ENCODE measurements around the gene MITF.

MITF gene

DNA sequence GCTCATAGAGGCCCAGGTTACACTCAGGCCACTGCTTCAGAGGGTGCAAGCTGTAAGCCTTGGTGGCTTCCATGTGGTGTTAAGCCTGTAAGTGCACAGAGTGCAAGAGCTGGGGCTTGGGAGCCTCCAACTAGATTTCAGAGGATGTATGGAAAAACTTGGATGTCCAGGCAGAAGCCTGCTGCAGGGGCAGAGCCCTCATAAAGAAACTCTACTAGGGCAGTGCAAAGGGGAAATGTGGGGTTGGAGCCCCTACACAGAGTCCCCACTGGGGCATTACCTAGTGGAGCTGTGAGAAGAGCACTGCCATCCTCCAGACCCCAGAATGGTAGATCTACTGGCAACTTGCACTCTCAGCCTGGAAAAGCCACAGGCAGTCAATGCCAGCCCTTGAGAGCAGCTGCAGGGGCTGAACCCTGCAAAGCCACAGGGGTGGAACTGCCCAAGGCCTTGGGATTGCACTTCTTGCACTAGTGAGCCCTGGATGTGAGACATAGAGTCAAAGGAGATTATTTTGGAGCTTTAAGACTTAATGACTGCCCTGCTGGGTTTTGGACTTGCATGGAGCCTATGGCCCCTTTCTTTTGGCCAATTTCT is 14.0 kb downstream of the MITF start:
- no peak overlapping the region for H3K4me3 ChIP-seq (ENCODE audit: insufficient read depth, low read depth, low read length)
- H3K4me1 ChIP-seq (ENCODE audit: control insufficient read depth, insufficient read depth, low read length): no peaks in the 10 kb centered on the region
- H3K27ac ChIP-seq (ENCODE audit: insufficient read depth, low read depth, low read length, poor library complexity, severe bottlenecking): no peak overlapping the region
- H3K9me3 ChIP-seq (ENCODE audit: control insufficient read depth, low read length): no peaks in the 10 kb centered on the region
- H3K27me3 ChIP-seq (ENCODE audit: control insufficient read depth, insufficient read depth, low read length, poor library complexity, severe bottlenecking): no peaks in the 10 kb centered on the region
- H3K36me3 ChIP-seq (ENCODE audit: control insufficient read depth, insufficient read depth, low read length): no peaks in the 10 kb centered on the region

- Histone ChIP-seq H3K4me1 (ENCODE audit: control insufficient read depth, insufficient read depth, low read length) (no peaks in the 10 kb centered on the region), H3K36me3 (ENCODE audit: control insufficient read depth, insufficient read depth, low read length) (no peaks in the 10 kb centered on the region), H3K27ac (ENCODE audit: insufficient read depth, low read depth, low read length, poor library complexity, severe bottlenecking) (no peak overlapping the region), H3K9me3 (ENCODE audit: control insufficient read depth, low read length) (no peaks in the 10 kb centered on the region), H3K27me3 (ENCODE audit: control insufficient read depth, insufficient read depth, low read length, poor library complexity, severe bottlenecking) (no peaks in the 10 kb centered on the region), H3K4me3 (ENCODE audit: insufficient read depth, low read depth, low read length) (no peak overlapping the region)
- WGBS, 2 experiments: no CpG with 5 or more reads among the region's 1 CpG
Measured at GRCh38 chr3:69755795-69756194, 16.5 kb downstream of the MITF start.

DNA sequence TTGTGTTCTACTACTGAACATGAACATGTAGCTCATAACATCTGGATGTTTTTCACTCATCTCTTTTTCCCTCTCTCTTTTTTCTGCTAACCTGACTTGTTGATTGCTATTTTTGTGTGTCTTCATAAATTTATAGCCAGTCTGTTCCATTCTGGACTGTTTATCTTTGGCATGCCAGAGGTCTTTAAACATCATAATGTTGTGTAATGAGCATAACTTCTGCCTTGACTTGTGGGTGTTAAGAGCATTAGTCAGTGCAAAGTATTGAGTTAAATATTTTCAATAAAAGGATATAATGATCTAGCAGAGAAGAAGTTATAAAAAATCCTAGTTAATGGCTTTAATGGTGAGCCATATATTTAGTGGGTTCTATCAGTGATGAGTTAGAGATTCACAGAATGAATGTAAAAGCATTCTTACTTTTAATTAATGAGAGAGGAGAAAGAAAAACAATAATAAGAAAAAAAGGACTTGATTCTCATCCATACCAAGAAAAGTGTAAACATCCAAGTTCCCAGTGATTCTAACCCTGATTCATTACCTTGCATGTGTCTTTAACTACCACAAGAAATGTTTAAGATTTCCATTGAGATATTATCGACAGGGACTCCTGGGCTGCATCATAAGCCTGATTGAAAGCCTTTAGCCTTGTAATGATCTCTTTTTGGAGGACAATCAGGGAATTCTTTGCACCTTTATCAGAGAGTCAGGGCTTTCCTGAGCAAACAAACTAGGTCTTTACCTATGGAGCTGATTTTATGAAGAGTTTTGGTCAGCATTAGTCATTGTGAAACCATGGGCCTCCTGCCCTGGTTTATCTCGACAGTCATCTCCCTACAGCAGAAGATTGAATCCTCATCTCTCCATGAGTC is 22.9 kb downstream of the MITF start:
- H3K4me3 ChIP-seq (ENCODE audit: insufficient read depth, low read depth, low read length): no peak overlapping the region
- WGBS, 2 experiments: 100% methylated on average over 2 of the region's 2 CpGs
- H3K9me3 ChIP-seq (ENCODE audit: control insufficient read depth, low read length): no peaks in the 10 kb centered on the region
- no peaks in the 10 kb centered on the region for H3K36me3 ChIP-seq (ENCODE audit: control insufficient read depth, insufficient read depth, low read length)
- H3K27me3 ChIP-seq (ENCODE audit: control insufficient read depth, insufficient read depth, low read length, poor library complexity, severe bottlenecking): no peaks in the 10 kb centered on the region
- no peaks in the 10 kb centered on the region for H3K4me1 ChIP-seq (ENCODE audit: control insufficient read depth, insufficient read depth, low read length)
- no peak overlapping the region for H3K27ac ChIP-seq (ENCODE audit: insufficient read depth, low read depth, low read length, poor library complexity, severe bottlenecking)

DNA sequence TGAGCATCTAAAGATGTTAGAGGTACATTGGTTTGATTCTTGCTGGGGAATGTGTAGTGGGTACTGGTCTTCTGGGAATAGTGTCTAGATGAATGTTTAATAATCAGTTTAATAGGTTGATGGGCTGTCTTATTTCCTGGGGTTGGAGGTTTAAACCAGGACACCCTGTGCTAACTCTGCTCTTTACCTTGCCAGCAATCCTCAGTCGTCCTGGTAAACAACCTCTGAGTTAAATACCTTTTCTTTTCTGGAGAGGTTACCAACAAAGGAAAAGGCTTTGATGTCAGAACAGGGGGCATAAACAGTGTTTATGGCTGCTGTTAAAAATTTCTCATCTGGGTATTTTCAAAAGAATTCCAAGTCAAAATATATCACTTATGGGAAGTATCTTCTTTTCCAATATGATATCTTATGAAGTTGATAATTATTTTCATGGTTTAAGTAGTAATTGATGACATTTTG is 23.5 kb downstream of the MITF start:
- Histone ChIP-seq H3K4me3 (ENCODE audit: insufficient read depth, low read depth, low read length) (no peak overlapping the region), H3K4me1 (ENCODE audit: control insufficient read depth, insufficient read depth, low read length) (no peaks in the 10 kb centered on the region), H3K9me3 (ENCODE audit: control insufficient read depth, low read length) (no peaks in the 10 kb centered on the region), H3K27me3 (ENCODE audit: control insufficient read depth, insufficient read depth, low read length, poor library complexity, severe bottlenecking) (no peaks in the 10 kb centered on the region), H3K27ac (ENCODE audit: insufficient read depth, low read depth, low read length, poor library complexity, severe bottlenecking) (no peak overlapping the region), H3K36me3 (ENCODE audit: control insufficient read depth, insufficient read depth, low read length) (no peaks in the 10 kb centered on the region)
- WGBS, 2 experiments: 44 to 48% methylated on average over 1 of the region's 1 CpG

DNA sequence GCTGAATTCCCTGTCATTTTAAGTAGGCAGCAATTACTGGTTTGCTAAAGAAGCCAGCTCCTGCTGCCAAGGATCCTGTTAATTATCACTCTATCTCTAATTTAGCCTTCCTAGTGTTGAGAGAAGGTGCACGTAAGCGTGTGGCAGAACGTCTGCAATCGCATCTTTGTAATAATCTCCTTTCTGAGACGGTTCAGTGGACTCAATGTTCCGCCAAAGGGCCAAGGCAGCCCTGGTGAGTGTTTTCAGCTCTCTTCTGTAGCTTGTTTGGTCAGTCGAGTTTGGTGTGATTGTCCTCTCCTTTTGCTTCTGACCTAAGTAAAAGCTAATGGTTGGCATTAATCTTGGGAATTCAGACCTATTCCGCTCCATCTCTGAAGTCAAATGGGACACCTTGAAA is 24.2 kb downstream of the MITF start:
- Histone ChIP-seq H3K9me3 (ENCODE audit: control insufficient read depth, low read length) (no peaks in the 10 kb centered on the region), H3K27me3 (ENCODE audit: control insufficient read depth, insufficient read depth, low read length, poor library complexity, severe bottlenecking) (no peaks in the 10 kb centered on the region), H3K4me1 (ENCODE audit: control insufficient read depth, insufficient read depth, low read length) (no peaks in the 10 kb centered on the region), H3K4me3 (ENCODE audit: insufficient read depth, low read depth, low read length) (no peak overlapping the region), H3K36me3 (ENCODE audit: control insufficient read depth, insufficient read depth, low read length) (no peaks in the 10 kb centered on the region), H3K27ac (ENCODE audit: insufficient read depth, low read depth, low read length, poor library complexity, severe bottlenecking) (no peak overlapping the region)
- WGBS, 2 experiments: 88% methylated on average over 8 of the region's 8 CpGs

GRCh38 chr3:69764121-69764741 is 25.0 kb downstream of the MITF start:
- 78 to 89% methylated on average over 1 to 3 of the region's 3 CpGs for WGBS, 2 experiments
- Histone ChIP-seq H3K27ac (ENCODE audit: insufficient read depth, low read depth, low read length, poor library complexity, severe bottlenecking) (no peak overlapping the region), H3K4me3 (ENCODE audit: insufficient read depth, low read depth, low read length) (no peak overlapping the region), H3K36me3 (ENCODE audit: control insufficient read depth, insufficient read depth, low read length) (no peaks in the 10 kb centered on the region), H3K27me3 (ENCODE audit: control insufficient read depth, insufficient read depth, low read length, poor library complexity, severe bottlenecking) (no peaks in the 10 kb centered on the region), H3K4me1 (ENCODE audit: control insufficient read depth, insufficient read depth, low read length) (no peaks in the 10 kb centered on the region), H3K9me3 (ENCODE audit: control insufficient read depth, low read length) (no peaks in the 10 kb centered on the region)

DNA sequence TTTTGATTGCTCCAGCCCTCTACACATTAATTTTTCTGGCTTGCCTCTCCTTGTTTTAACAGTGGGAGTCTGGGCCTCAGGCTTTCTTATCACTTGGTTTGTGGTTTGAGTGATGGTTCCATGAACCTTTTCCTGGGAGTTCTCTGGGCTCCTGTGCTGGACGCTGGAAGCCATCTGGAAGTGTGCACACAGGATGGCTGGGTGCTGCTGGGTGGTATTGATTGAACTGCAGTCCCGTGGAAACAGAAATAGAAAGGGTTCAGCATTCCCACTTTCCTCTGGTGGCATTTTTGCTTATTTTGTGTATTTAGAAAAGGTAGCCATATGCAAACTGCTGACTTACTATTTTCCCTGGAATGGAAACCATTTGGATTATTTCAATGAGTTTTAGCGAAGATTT is 25.6 kb downstream of the MITF start:
- Histone ChIP-seq H3K4me3 (ENCODE audit: insufficient read depth, low read depth, low read length) (no peak overlapping the region), H3K9me3 (ENCODE audit: control insufficient read depth, low read length) (no peaks in the 10 kb centered on the region), H3K4me1 (ENCODE audit: control insufficient read depth, insufficient read depth, low read length) (no peaks in the 10 kb centered on the region), H3K36me3 (ENCODE audit: control insufficient read depth, insufficient read depth, low read length) (no peaks in the 10 kb centered on the region), H3K27me3 (ENCODE audit: control insufficient read depth, insufficient read depth, low read length, poor library complexity, severe bottlenecking) (no peaks in the 10 kb centered on the region), H3K27ac (ENCODE audit: insufficient read depth, low read depth, low read length, poor library complexity, severe bottlenecking) (no peak overlapping the region)
- WGBS, 2 experiments: 88 to 92% methylated on average over 3 of the region's 3 CpGs

DNA sequence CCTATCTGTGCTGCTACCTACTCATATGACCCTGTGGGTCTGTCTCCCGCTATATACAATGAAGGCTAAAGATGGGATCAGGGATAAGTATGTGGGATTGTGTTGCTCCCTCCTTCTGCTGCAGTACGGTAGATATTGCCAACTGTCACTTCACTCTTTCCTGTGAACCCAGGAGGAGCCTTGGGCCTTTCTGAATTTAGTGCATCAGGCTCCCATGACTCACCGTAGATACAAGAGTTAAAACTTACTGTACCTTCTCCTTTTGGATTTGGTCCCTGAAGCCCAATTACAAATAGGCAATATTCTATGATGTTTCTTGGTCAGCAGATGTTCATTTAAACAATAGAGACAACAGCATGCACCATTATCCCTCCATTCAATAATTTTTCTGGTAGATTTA is 27.4 kb downstream of the MITF start:
- Histone ChIP-seq H3K9me3 (ENCODE audit: control insufficient read depth, low read length) (no peaks in the 10 kb centered on the region), H3K4me3 (ENCODE audit: insufficient read depth, low read depth, low read length) (no peak overlapping the region), H3K4me1 (ENCODE audit: control insufficient read depth, insufficient read depth, low read length) (no peaks in the 10 kb centered on the region), H3K36me3 (ENCODE audit: control insufficient read depth, insufficient read depth, low read length) (no peaks in the 10 kb centered on the region), H3K27ac (ENCODE audit: insufficient read depth, low read depth, low read length, poor library complexity, severe bottlenecking) (no peak overlapping the region), H3K27me3 (ENCODE audit: control insufficient read depth, insufficient read depth, low read length, poor library complexity, severe bottlenecking) (no peaks in the 10 kb centered on the region)
- WGBS, 2 experiments: 92 to 98% methylated on average over 3 of the region's 3 CpGs

GRCh38 chr3:69767571-69767970 is 28.3 kb downstream of the MITF start:
- H3K27me3 ChIP-seq (ENCODE audit: control insufficient read depth, insufficient read depth, low read length, poor library complexity, severe bottlenecking): no peaks in the 10 kb centered on the region
- no peaks in the 10 kb centered on the region for H3K9me3 ChIP-seq (ENCODE audit: control insufficient read depth, low read length)
- H3K36me3 ChIP-seq (ENCODE audit: control insufficient read depth, insufficient read depth, low read length): no peaks in the 10 kb centered on the region
- no peak overlapping the region for H3K27ac ChIP-seq (ENCODE audit: insufficient read depth, low read depth, low read length, poor library complexity, severe bottlenecking)
- WGBS, 2 experiments: 95% methylated on average over 5 of the region's 5 CpGs
- no peaks in the 10 kb centered on the region for H3K4me1 ChIP-seq (ENCODE audit: control insufficient read depth, insufficient read depth, low read length)
- H3K4me3 ChIP-seq (ENCODE audit: insufficient read depth, low read depth, low read length): no peak overlapping the region

DNA sequence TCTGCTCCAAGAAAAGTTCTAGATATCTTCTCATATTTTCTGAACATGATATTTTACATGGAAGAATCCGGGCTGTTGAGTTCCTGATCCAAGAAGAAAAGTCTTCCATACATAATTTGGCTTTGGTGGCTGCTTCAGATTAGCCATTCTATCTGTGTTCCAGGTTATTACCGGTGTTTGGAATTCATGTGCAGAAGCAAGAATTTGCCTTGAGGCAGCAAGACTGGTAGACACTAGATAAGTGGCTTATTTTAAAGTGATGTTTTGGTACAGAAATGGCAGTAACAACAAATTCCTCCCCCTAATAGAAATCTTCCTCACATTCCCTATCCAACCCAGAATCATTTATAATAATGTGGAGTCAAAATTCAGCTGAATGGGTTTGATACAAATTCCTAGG is 29.2 kb downstream of the MITF start:
- Histone ChIP-seq H3K9me3 (ENCODE audit: control insufficient read depth, low read length) (no peaks in the 10 kb centered on the region), H3K4me3 (ENCODE audit: insufficient read depth, low read depth, low read length) (no peak overlapping the region)
- WGBS, 2 experiments: 91 to 100% methylated on average over 2 of the region's 2 CpGs

More for the DNA sequence above, 29.2 kb downstream of the MITF start:
- Histone ChIP-seq H3K27me3 (ENCODE audit: control insufficient read depth, insufficient read depth, low read length, poor library complexity, severe bottlenecking) (no peaks in the 10 kb centered on the region), H3K4me1 (ENCODE audit: control insufficient read depth, insufficient read depth, low read length) (no peaks in the 10 kb centered on the region), H3K36me3 (ENCODE audit: control insufficient read depth, insufficient read depth, low read length) (no peaks in the 10 kb centered on the region), H3K27ac (ENCODE audit: insufficient read depth, low read depth, low read length, poor library complexity, severe bottlenecking) (no peak overlapping the region)
